ENCODE data around the gene HSPA12A.

GRCh38 chr10:116694927-116695268, 47.5 kb downstream of the HSPA12A start:
- no peak for TF ChIP-seq CREB1 (IDR thresholded peaks at IDR 0.05; ENCODE audit: low read depth)
- TF ChIP-seq EP300 (IDR thresholded peaks at IDR 0.05; ENCODE audit: borderline replicate concordance): no peak
